ENCODE measurements around the gene WDR43. TPM values are rescaled to one million over a fixed set of nuclear protein-coding genes. Genes with fewer than 3 reads are reported as not detected.

WDR43 gene
- total RNA-seq, 4 donors from 2014 or later: 15.8 to 399 (median 46.0) TPM

DNA sequence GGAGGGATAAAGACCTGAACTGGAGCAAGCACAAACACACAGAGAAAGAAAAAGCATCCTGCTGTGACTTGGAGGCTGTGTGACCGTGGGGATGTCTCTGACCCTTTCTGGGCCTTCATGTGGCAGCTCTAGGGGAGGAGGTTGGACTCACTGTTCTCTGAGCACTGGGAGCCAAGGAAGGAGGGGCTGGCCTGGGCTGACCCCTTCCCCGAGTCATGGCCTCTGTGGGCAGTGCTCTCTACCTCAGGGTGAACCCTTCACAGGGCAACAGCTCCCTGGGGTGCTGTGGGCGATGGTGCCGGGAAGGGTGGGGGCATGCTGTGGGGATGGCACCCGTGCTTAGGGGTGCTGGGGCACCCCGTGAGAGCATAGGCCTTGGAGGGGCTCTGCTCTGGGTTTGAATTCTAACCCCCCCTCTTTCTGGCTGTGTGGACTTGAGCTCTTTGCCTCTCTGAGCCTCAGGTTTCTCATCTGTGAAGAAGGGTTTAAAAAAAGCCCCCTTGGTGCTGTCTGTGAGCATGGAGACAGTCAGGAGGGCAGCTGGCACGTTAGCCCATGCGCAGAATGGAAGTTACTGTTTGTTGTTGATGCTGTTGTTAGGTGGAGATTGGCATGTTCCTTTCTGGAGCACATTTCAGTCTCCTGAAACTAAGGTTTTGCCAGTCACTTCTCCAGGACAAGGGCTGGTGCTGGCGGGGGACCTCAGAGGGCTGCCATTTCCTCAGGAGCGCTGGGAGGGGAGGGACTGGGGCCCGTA, 87.3 kb downstream of the WDR43 start:
- Histone ChIP-seq H3K36me3 (no peaks in the 10 kb centered on the region), H3K9me3 (no peaks in the 10 kb centered on the region), H3K4me1 (peaks cover 0 to 18% (median 7%) of the 10 kb centered on the region in 4 donors), H3K27me3 (no peaks in the 10 kb centered on the region), H3K4me3 (no peak overlapping the region), H3K27ac (peak overlapping the region; percentile 21 to 80 (median 71))
- TF ChIP-seq POLR2A (IDR thresholded peaks at IDR 0.05) (no peak), POLR2AphosphoS5 (IDR thresholded peaks at IDR 0.05) (no peak), EP300 (IDR thresholded peaks at IDR 0.05; ENCODE audit: low read depth) (no peak)
- TF ChIP-seq, protein P1, sequence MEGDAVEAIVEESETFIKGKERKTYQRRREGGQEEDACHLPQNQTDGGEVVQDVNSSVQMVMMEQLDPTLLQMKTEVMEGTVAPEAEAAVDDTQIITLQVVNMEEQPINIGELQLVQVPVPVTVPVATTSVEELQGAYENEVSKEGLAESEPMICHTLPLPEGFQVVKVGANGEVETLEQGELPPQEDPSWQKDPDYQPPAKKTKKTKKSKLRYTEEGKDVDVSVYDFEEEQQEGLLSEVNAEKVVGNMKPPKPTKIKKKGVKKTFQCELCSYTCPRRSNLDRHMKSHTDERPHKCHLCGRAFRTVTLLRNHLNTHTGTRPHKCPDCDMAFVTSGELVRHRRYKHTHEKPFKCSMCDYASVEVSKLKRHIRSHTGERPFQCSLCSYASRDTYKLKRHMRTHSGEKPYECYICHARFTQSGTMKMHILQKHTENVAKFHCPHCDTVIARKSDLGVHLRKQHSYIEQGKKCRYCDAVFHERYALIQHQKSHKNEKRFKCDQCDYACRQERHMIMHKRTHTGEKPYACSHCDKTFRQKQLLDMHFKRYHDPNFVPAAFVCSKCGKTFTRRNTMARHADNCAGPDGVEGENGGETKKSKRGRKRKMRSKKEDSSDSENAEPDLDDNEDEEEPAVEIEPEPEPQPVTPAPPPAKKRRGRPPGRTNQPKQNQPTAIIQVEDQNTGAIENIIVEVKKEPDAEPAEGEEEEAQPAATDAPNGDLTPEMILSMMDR (IDR thresholded peaks at IDR 0.05): no peak
- in situ Hi-C loops (cut with MboI; ENCODE audit: low pct_ligation_motif_present in 1 of 4, low pct_unique_long_range_greater_than_20kb in 1 of 4, low sequenced_read_pairs in 3 of 4) (no loop called here), intact Hi-C loops (cut with DNase I; ENCODE audit: low total_unique reads) (loop anchor here (5.0 to 10.0 kb wide), 2 partner anchors 133 to 1984 kb away; partner anchors contain the start of gene CLIP4)
- WGBS, 2 donors (ENCODE audit: low coverage in 1 of 2): 83% methylated on average over 11 of the region's 11 CpGs; no CpG with 5 or more reads in 1 of the 2 donors
- no peak for DNase-seq

DNA sequence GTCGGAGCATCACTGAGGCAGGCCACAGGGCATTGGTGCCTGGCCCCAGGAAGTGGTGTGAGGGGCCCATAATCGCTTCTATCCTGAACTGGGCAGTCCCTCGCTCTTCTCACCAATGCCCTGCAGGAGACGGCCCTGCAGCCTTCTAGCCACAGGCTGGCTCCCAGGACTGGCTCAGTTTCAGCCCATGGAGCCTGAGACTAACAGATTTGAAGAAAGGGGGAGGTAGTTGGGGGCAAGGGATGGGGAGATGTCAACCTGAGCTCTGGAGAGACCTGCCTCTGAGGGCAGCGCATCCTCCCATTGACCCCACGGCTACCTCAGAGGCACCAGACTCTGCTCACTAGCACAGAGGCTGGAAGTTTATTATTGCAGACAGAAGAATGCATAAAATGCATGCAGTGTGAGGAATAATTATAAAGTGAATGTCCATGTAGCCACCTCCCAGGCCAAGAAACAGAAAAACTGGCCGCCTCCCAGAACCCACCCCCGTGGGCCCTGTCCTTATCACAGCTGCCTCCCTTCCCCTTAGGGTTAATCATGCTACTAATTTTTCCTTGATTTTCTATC, 88.0 kb downstream of the WDR43 start:
- Histone ChIP-seq H3K4me1 (peaks cover 0 to 18% (median 7%) of the 10 kb centered on the region in 4 donors), H3K27ac (peak overlapping the region in 3 of 4 donors; percentile 64 to 80 (median 78)), H3K36me3 (no peaks in the 10 kb centered on the region), H3K4me3 (no peak overlapping the region), H3K27me3 (no peaks in the 10 kb centered on the region), H3K9me3 (no peaks in the 10 kb centered on the region)
- WGBS, 2 donors (ENCODE audit: low coverage in 1 of 2): 83 to 84% methylated on average over 4 to 8 of the region's 8 CpGs
- in situ Hi-C loops (cut with MboI; ENCODE audit: low pct_ligation_motif_present in 1 of 4, low pct_unique_long_range_greater_than_20kb in 1 of 4, low sequenced_read_pairs in 3 of 4): no loop called here
- intact Hi-C loops (cut with DNase I; ENCODE audit: low total_unique reads): loop anchor here (5.0 to 10.0 kb wide), 2 partner anchors 132 to 1985 kb away; partner anchors contain the start of gene CLIP4
- DNase-seq: no peak
- no peak for TF ChIP-seq POLR2AphosphoS5 (IDR thresholded peaks at IDR 0.05)

DNA sequence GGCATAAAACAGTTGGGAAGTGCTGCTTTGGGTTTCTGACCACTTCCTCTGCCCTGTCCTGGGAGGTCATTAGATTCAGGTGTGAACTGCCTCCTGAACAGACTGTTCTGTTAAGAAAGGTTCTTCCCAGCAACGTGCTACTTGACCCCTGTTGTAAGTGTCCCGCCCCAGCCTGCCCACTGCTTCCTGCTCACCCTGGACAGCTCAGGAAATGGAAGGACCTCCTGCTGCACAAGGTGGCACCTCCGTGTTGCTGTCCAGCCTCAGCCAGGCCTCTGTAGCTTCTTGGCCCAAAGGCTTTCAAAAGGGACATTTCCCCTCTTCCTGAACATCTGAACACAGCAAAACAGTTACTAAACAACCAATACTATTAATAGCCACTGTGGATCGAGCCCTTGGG, 92.0 kb downstream of the WDR43 start:
- H3K27me3 ChIP-seq: no peaks in the 10 kb centered on the region
- in situ Hi-C loops (cut with MboI; ENCODE audit: low pct_ligation_motif_present in 1 of 4, low pct_unique_long_range_greater_than_20kb in 1 of 4, low sequenced_read_pairs in 3 of 4) (no loop called here), intact Hi-C loops (cut with DNase I; ENCODE audit: low total_unique reads) (loop anchor here (10.0 kb wide), 1 partner anchor 128 kb away; the partner anchor contains the start of gene CLIP4)
- H3K36me3 ChIP-seq: no peaks in the 10 kb centered on the region
- H3K27ac ChIP-seq: no peak overlapping the region
- TF ChIP-seq EP300 (IDR thresholded peaks at IDR 0.05; ENCODE audit: low read depth): no peak
- TF ChIP-seq, protein P1 (IDR thresholded peaks at IDR 0.05): no peak
- no peak for TF ChIP-seq POLR2A (IDR thresholded peaks at IDR 0.05)
- no peak for TF ChIP-seq POLR2AphosphoS5 (IDR thresholded peaks at IDR 0.05)
- 58% methylated on average over 4 of the region's 4 CpGs; no CpG with 5 or more reads in 1 of the 2 donors for WGBS, 2 donors (ENCODE audit: low coverage in 1 of 2)
- peaks cover 0 to 20% (median 9%) of the 10 kb centered on the region in 4 donors for H3K4me1 ChIP-seq
- no peak overlapping the region for H3K4me3 ChIP-seq
- H3K9me3 ChIP-seq: no peaks in the 10 kb centered on the region
- DNase-seq: no peak

DNA sequence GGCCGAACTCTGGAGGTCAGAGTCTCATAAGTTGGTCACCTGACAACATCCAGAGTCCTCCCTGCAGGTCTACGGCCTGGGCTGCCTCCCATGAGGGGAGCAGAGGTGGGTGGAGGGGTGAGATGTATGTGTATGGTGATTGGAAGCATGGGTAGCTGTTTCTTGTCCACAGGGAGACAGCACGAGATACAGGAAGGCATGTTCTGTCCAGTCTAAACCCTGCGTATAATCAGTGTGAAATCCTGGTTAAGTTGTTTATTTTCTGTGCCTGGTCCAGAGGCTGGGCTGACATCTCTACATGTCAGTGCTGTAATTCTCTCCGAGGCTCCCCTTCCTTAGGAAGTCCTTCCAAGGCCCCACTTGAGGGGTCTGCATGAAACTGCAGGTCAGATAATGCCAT, 95.5 kb downstream of the WDR43 start:
- TF ChIP-seq, protein P1 (IDR thresholded peaks at IDR 0.05): no peak
- TF ChIP-seq POLR2AphosphoS5 (IDR thresholded peaks at IDR 0.05): no peak
- TF ChIP-seq EP300 (IDR thresholded peaks at IDR 0.05; ENCODE audit: low read depth): no peak
- TF ChIP-seq POLR2A (IDR thresholded peaks at IDR 0.05): no peak
- peak overlapping the region; percentile 54 to 80 (median 68) for H3K27ac ChIP-seq
- no peak overlapping the region for H3K4me3 ChIP-seq

More for the DNA sequence above, 95.5 kb downstream of the WDR43 start:
- Histone ChIP-seq H3K36me3 (no peaks in the 10 kb centered on the region), H3K4me1 (peaks cover 0 to 23% (median 16%) of the 10 kb centered on the region in 4 donors), H3K27me3 (no peaks in the 10 kb centered on the region), H3K9me3 (no peaks in the 10 kb centered on the region)
- in situ Hi-C loops (cut with MboI; ENCODE audit: low pct_ligation_motif_present in 1 of 4, low pct_unique_long_range_greater_than_20kb in 1 of 4, low sequenced_read_pairs in 3 of 4) (no loop called here), intact Hi-C loops (cut with DNase I; ENCODE audit: low total_unique reads) (loop anchor here (10.0 kb wide), 1 partner anchor 125 kb away; the partner anchor contains the start of gene CLIP4)
- WGBS, 2 donors (ENCODE audit: low coverage in 1 of 2): 58 to 65% methylated on average over 2 to 5 of the region's 5 CpGs
- no peak for DNase-seq

Measured in transverse colon (tissue), 4 donors.